Left renal pelvis (tissue), 4 donors: ENCODE measurements around the gene GPX4. TPM values are rescaled to one million over a fixed set of nuclear protein-coding genes. Genes with fewer than 3 reads are reported as not detected.

ENCODE experiments used
- DNase-seq, 4 donors: peaks; one replicate each; pipeline ENCODE4 v3.0.0-alpha.2; 2013; ENCODE audit warnings: low read depth in 4 of 4, low spot score in 3 of 4
- polyA plus RNA-seq, 4 donors: library from polyadenylated mRNA; unstranded; fragments of 120-200 nt; gene quantifications; one replicate each; pipeline ENCODE4 v1.2.1, GENCODE V29; 2013; ENCODE audit not compliant: insufficient read length in 4 of 4

GPX4 gene
- polyA plus RNA-seq, 4 donors: 141 to 267 (median 234) TPM

DNA sequence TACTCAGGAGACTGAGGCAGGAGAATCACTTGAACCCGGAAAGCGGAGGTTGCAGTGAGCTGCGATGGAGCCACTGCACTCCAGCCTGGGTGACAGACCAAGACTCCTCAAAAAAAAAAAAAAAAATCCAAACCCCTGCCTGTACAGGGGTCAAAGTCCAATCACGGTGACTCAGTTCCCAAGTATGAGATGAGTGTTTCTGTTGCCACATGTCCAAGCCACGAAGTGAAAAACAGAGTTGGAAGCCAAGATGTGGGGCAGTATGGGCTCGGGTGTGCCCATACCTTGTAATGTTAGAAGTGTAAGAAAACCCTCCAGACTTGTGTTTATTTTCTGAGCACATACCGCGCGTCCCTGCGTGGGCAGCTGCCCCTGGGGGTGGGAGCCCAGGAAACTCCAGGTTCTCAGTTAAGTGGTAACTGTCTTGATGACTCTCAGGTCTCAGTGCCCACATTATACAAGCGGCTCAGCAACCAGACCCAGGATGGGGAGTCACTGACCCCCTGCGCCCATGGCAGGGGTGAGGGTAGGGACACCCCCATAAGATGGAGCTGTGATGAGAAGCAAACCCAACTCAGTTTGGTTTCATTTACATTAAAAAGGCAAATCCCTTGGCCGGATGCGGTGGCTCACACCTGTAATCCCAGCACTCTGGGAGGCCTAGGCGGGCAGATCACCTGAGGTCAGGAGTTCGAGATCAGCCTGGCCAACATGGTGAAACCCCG lies 1.2 kb upstream of the GPX4 start:
- no peak for DNase-seq

DNA sequence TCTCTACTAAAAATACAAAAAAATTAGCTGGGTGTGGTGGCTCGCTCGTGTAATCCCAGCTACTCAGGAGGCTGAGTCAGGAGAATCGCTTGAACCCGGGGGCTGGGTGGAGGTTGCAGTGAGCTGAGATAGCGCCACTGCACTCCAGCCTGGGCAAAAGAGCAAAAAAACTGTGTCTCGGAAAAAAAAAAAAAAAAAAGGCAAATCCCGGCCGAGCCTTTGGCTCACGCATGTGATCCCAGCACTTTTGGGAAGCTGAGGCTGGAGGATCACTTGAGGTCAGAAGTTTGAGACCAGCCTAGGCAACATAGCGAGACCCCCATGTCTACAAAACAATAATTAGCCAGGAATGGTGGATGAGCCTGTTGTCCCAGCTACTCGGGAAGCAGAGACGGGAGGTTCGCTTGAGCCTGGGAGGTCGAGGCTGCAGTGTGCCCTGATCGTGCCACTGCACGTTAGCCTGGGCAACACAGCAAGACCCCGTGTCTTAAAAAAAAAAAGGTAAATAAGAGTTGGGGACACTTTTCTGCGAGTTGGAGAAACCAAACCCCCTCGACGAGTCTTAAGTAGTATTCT lies 574 bp upstream of the GPX4 start:
- DNase-seq: no peak

DNA sequence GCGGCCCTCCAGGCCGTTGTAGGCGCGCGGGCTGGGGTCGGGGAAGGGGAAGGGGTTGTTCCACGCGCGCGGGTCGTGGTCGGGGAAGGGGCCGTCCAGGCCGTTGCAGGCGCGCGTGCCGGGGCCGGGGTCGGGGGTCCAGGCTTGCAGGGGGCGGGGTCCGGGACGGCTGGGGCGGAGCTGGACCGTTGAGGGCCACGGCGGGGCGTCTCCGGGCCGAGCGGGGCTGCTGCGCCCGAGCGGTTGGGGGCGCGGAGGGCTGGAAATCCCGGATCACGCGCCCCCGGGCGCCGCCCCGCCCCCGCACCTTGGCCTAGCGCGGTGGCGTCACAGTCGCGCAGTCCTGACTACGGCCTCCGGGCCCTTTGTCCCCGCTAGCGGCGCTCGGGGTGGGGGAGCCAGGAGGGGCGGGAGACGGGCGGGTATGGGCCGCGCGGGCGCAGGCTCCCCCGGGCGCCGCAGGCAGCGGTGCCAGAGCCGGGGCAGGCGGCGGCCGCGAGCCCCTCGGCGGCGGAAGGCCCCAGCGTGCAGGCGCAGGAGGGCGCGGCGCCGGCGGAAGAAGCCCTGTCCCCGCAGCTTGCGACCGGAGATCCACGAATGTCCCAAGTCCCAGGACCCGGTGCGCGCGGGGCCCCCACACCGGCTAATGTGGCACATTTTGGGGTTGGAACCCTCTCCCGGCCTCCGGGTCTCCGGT lies 665 bp downstream of the GPX4 start:
- no peak for DNase-seq

DNA sequence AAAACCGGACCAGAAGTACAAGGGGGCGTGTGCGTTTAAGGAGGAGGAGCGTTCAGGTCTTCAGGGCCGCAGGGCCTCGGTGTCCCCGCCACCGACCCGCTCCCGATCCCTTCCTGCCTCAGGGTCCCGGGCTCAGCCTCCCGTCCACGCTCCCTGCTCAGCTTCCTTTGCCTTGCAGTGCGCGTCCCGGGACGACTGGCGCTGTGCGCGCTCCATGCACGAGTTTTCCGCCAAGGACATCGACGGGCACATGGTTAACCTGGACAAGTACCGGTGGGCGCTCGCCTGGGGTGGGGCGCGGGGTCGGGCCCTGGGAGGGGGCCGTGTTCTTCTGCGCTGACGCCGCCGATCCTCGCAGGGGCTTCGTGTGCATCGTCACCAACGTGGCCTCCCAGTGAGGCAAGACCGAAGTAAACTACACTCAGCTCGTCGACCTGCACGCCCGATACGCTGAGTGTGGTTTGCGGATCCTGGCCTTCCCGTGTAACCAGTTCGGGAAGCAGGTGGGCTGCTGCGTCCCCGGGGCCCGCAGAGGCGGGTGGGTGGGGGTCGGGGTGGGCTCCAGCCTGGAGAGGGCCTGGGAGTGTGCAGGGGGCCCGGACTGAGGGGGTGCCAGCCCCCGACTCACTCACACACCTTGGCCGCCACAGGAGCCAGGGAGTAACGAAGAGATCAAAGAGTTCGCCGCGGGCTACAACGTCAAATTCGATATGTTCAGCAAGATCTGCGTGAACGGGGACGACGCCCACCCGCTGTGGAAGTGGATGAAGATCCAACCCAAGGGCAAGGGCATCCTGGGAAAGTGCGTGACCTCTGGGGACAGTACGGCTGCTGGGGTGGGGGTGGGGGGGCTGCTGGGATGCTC lies 1.4 kb downstream of the GPX4 start:
- no peak for DNase-seq

DNA sequence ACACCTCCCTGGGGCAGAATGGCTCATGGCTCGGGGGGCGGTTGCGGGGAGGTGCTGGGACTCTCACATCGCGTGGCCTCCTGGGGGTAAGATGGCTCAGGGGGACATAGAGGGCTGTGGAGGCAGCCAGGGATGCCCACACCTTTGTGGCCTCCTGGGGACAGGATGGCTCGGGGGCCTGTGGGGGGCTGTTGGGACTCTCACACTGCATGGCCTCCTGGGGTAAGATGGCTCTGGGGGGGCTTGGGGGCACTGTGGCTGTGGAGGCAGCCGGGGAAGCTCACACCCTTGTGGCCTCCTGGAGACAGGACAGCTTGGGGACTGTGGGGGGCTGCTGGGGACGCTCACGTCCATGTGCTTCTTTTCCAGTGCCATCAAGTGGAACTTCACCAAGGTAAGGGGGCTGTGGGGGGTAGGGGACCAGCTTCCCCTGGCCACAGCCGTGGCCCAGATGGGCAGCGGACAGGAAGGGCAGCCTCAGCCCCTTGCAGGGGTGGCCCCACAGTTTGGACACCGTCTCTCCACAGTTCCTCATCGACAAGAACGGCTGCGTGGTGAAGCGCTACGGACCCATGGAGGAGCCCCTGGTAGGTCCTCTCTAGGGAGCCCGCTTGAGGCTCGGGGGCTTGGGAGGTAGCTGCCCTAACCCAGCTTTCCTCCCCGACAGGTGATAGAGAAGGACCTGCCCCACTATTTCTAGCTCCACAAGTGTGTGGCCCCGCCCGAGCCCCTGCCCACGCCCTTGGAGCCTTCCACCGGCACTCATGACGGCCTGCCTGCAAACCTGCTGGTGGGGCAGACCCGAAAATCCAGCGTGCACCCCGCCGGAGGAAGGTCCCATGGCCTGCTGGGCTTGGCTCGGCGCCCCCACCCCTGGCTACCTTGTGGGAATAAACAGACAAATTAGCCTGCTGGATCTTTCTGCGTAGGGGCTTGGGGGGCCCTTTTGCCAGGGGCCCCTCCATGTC lies 2.4 kb downstream of the GPX4 start:
- no peak for DNase-seq

DNA sequence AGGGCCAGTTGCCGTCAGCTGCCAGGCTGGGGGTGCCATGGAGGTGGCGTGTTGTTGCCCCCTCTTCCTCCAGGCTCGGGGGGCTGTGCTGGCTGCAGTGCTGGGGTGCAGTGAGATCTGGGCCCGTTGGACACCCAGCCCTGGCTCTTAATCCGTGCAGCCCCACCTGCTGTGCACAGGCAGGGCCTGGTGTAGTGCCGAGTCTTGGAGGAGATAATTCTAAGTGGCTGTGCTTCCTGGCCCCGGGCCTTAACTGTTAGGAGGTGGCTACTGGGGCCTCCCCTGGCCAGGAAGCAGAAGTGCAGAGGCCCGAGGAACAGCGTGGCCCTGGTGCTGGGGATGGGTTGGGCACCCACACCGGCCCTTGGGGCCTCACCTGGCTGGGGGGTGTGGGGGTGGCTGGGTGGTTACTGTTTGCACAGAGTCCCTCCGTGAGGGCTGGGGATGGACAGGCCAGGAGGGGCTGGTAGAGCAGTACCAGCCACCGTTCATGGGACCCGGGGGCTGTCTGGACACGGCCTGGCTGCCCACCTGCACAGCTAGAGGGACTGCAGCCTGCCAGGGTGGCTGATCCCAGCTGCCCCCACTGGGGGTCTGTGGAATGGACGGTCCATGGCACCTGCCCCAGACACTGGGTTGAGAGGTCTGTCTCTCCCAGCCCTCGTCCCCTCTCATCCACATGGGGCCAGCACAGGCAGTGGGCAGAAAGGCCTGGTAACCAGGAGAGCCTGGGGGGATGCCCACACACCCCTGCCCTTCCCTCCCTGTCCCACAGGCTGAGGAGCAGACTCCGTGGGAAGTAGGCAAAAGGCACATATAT lies 3.3 kb downstream of the GPX4 start:
- no peak for DNase-seq

DNA sequence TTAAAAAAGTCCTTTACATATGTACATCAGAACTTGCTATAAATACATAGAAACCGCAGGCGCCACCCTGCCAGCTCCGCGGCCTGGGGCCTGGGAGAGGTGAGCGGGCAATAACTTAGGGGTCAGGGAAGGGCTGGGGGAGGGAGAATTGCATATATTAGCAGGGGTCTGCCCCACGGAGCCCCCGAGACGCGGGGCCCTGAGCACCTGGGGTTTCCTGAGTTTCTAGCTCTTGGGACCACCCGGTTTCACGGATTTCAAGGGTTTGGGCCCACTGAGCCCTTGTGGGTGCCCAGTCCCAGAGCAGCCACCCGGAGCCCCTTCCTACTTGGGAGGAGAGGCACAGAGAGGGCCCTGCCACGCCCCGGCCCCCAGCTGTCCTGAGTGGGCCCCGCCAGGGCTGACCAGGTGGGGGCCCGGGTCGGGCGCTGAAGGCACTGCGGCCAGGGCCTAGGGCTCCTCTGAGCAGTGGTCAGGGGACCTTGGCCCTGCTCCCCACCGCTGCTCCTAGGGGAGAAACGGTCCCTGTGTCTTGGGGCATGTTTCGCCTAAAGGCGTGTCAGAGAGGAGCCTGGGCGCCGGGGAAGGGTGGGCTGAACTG lies 4.0 kb downstream of the GPX4 start:
- DNase-seq: no peak

DNA sequence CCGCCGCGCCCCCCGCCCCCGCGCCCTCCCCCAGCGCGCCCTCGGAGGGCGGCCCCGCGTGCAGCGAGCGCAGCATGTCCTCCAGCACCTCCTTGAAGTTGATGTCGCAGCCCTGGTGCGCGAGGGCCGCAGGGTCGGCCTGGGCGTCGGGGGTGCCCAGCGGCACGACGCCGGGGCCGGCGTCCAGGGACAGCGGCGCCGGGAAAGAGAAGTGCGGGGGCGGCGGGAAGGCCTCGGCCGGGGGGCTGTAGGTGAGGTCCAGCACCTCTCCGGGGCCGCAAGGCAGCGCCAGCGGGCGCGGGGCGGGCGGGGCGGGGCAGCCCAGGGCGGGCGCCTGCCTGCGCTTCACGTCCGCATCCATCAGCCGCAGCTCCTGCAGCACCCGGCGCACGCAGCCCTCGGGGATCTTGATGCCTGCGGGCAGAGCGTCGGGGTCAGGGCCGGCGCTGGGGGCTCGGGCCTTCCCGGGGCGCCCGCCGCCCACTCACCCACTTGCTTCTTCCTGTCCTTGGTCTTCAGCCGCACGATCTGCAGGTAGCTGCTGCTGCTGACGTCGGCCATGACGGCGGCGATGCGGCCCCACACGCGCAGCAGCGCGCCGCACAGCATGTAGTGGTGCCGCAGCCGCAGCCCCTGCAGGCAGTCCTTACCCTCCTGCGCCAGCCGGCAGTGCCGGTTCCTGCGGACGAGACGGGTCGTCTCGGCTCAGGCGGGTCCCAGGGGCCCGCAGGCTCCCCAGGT lies 4.7 kb downstream of the GPX4 start:
- DNase-seq: no peak

DNA sequence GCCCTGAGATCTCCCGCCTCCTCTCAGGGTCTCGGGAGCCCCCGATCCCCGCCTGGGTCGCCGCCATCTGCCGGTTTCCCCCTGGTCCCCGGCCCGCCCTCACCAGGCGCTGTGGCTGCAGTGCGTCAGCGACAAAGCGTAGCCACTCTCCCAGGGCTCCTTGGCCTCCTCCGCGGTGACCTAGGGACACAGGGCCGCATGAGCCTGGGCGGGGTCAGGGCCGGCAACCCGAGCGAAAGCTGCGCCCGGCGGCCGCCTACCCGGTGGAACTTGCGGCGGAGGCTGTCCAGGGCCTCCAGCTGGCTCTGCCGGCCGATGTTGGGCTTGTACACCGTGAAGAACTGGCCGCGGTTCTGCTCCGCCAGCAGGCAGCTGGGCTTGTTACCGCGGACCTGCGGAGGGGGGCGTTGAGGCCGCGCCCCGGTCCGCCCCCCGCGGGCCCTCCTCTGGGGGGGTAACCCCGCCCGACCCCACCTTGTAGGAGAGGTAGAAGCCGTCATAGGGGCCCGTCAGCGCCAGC lies 5.3 kb downstream of the GPX4 start:
- no peak for DNase-seq

DNA sequence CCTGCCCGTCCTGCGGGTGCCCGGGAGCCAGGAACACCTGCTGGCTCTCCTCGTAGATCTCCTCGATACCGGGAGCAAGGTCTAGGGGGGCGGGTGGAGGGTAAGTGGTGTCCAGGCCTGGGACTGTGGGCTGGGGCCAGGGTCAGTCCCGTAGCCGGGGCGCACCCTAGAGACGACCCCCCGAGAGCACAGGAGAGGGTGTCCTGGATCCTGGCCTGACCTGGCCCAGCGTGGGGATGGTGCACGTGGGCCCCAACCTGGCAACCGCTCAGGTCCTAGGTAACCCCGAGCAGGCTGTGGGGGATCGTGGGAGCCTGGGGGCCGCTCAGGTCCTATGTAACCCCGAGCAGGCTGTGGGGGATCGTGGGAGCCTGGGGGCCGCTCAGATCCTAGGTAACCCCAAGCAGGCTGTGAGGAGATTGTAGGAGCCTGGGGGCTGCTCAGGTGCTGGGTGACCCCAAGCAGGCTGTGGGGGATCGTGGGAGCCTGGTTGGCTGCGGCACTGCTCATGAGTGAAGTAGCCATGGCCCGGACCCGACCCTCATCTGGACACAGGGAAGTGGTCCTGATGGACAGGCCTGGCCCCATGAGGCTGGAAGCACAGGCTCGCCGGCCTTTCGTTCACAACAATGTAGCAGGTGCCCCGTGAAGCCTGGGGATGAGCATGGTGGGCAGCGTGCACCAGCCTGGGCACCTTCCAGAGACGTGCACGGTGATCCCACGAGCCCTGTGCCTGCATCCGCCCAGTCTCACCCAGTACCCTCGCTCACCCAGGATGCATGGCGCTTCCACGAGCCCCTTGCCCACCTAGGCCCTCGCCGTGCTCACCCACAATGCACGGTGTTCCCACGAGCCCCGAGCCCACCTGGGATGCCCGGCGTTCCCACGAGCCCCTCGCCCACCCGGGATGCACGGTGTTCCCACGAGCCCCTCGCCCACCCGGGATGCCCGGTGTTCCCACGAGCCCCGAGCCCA lies 6.2 kb downstream of the GPX4 start:
- no peak for DNase-seq

DNA sequence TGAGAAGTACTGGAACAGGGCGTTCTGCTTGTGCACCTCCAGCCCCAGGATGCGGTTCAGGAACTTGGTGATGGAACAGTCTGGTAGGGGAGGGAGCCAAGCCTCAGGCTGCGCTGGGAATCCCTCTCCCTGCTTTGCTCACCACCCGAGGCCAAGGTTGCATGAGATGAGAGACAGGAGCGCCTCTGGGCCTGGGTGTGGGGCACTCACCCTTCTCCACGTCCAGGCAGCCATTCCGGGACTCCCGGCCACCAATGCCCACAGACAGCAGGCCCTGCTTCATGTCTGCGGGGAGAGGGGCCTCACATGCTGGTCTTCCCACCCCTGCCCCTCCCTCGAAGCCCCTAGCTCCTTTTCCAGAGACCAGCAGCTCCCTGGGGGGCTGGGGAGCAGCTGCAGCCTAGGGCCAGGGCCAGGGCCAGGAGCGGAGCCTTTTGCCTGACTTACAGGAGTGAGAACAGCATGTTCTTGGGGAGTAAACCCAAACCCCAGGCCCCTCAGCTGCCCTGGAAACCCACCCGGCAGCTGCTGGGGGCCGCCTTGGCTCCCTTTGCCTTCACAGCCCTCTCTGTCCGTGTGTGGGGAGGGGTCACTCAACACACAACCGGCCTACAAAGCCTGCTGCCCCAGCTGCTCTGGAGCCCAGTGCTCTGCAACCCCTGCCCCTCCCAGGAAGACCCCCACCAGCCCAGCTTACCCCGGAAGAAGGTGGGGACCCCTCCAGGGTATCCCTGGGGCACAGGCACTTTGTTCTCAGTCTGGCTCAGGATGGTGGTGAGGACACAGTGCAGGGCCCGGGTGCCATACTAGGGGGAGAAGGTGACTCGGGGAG lies 7.2 kb downstream of the GPX4 start:
- no peak for DNase-seq

DNA sequence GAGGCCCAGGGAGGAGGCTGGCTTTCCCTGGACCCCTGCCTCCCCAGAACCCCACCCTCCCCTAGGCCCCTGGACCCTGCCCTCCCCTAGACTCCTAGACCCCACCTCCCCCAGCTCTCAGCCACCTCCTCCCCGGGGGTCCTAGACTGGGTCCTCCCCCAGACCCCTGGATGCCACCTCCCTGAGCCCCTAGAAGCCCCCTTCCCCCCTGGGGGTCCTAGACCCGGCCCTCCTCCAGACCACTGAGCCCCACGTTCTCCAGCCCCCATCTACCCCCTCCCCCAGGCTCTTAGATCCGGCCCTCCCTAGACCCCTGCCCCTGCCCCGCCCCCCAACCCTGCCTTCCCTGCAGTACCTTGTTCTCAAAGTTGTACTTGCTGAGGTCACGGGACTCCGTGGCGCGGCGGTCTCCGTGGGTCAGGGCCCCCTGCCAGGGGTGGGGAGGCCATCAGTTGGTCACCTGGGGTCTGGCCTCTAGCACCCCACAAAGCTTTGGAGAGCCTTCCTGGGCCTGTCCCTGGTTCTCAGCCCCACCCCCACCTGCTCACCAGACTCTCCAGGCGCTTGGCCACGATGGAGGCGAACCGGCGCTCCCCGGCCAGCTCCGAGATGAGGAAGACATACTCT lies 8.0 kb downstream of the GPX4 start:
- DNase-seq: no peak

DNA sequence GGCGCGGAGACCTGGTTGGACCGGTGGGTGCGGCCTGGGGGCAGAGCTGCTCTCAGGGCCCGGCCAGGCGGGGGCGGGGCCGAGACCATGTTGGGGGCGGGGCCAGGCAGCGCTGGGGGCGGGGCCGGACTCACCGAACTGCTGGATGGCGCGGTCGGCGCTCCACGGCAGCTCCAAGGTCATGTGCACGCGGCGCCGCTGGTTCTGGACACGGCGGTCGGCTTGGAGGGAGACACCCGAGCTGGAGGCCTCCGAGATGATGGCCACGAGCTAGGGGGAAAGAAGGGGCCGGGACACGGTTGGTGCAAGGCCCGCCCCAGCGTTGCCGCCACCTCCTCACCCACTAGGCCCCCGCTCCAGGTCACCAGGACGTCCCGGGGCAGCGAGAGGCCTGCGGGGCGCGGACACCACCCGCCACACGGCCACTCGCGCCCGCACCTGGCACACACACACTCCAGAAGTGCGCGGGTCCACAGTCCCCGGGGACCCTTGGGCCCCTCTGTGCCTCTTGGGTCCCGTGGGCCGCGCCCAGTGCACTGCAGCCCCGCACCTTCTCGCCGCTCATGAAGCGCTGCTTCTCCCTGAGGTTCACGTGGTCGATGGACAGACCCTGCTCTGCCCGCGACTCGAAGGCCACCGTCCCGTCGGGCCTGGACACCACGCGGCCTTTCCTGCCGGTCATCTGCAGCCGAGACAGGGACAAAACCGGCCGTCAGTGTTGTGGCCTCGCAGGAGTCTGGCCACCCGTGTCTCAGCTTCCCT lies 8.7 kb downstream of the GPX4 start:
- no peak for DNase-seq
